Measurements from ENCODE around the gene VARS1. TPM values are rescaled to one million over a fixed set of nuclear protein-coding genes. Genes with fewer than 3 reads are reported as not detected.
A peak's percentile ranks its signal among the peaks of the same experiment; 100 is the strongest.

Gene VARS1
- total RNA-seq, 2 experiments from 2014 or later: 150 to 153 TPM

DNA sequence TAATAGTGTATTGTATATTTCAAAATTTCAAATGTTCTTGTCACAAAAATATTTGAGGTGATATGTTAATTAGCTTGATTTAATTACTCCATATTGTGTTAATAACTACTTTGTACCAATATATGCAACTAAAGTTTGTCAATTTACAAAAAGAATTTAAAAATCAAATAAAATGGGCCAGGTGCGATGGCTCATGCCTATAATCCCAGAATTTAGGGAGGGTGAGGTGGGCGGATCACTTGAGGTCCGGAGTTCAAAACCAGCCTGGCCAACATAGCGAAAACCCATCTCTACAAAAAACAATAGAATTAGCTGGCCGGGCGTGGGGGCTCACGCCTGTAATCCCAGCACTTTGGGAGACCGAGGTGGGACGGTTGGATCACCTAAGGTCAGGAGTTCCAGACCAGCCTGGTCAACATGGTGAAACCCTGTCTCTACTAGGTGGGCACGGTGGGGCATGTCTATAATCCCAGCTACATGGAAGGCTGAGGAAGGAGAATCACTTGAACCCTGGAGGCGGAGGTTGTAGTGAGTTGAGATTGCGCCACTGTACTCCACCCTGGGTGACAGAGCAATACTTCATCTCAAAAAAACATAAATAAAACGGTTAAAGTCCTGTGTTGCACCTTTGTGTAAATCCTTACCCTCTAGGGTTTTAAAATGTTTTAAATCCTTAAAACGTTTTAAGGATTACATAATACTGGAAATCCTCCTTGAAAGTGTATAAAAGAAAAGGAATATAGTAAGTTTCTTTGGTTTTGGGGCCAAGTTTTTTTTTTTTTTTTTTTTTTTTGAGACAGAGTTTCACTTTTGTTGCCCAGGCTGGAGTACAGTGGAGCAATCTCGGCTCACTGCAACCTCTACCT lies 36.0 kb upstream of the VARS1 start:
- Mint-ChIP-seq H3K27ac (peak overlapping the region; percentile 81), H3K4me1 (ENCODE audit: low read depth) (peaks cover 18% of the 10 kb centered on the region), H3K36me3 (ENCODE audit: low read depth) (peaks cover 28% of the 10 kb centered on the region), H3K27me3 (no peaks in the 10 kb centered on the region), H3K9me3 (no peaks in the 10 kb centered on the region), H3K4me3 (peak overlapping the region; percentile 84)
- CTCF ChIA-PET: interaction anchor here (0.8 to 2.0 kb wide), 12 partner anchors 9 to 178 kb away, joined by 3 to 14 read pairs (median 4); partner anchors contain the start of genes CLIC1, LSM2 and LY6G5C
- TF ChIP-seq, protein P1, sequence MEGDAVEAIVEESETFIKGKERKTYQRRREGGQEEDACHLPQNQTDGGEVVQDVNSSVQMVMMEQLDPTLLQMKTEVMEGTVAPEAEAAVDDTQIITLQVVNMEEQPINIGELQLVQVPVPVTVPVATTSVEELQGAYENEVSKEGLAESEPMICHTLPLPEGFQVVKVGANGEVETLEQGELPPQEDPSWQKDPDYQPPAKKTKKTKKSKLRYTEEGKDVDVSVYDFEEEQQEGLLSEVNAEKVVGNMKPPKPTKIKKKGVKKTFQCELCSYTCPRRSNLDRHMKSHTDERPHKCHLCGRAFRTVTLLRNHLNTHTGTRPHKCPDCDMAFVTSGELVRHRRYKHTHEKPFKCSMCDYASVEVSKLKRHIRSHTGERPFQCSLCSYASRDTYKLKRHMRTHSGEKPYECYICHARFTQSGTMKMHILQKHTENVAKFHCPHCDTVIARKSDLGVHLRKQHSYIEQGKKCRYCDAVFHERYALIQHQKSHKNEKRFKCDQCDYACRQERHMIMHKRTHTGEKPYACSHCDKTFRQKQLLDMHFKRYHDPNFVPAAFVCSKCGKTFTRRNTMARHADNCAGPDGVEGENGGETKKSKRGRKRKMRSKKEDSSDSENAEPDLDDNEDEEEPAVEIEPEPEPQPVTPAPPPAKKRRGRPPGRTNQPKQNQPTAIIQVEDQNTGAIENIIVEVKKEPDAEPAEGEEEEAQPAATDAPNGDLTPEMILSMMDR (IDR thresholded peaks at IDR 0.05): no peak
- DNase-seq (no peak), ATAC-seq (no peak)
- POLR2A ChIA-PET: interaction anchor here (0.8 to 2.5 kb wide), 9 partner anchors 8 to 173 kb away, joined by 3 to 8 read pairs (median 4); partner anchors contain the start of genes ABHD16A, CLIC1, CSNK2B and GPANK1
- intact Hi-C loops (cut with micrococcal nuclease): loop anchor here (5.0 to 10.0 kb wide), 2 partner anchors 94 to 167 kb away; partner anchors contain the start of genes C6orf47, CLIC1, CSNK2B and GPANK1

DNA sequence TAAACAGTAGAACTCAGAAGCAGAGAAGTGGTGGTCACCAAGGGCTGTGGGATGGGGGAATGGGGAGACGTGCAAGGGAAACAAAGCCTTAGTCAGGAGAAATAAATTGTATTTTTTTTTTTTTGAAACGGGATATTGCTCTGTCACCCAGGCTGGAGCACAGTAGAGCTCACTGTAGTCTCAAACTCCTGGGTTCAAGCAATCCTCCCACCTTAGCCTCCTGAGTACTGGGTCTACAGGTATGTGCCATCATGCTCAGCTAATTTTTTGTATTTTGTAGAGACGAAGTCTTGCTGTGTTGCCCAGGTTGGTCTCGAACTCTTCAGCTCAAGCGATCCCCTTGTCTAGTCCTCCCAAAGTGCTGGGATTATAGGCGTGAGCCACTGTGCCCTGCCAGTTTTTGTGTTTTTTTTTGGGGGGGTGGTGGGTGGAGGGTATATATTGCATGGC lies 35.4 kb upstream of the VARS1 start:
- H3K4me3 Mint-ChIP-seq: peak overlapping the region; percentile 84
- peak overlapping the region; percentile 81 for H3K27ac Mint-ChIP-seq
- intact Hi-C loops (cut with micrococcal nuclease): loop anchor here (5.0 to 10.0 kb wide), 2 partner anchors 94 to 166 kb away; partner anchors contain the start of genes C6orf47, CLIC1, CSNK2B and GPANK1
- H3K4me1 Mint-ChIP-seq (ENCODE audit: low read depth): peaks cover 24% of the 10 kb centered on the region
- TF ChIP-seq, protein P1 (IDR thresholded peaks at IDR 0.05): no peak
- ATAC-seq (no peak), DNase-seq (no peak)
- H3K36me3 Mint-ChIP-seq (ENCODE audit: low read depth): peaks cover 21% of the 10 kb centered on the region
- no peaks in the 10 kb centered on the region for H3K9me3 Mint-ChIP-seq
- CTCF ChIA-PET: interaction anchor here (0.8 to 2.0 kb wide), 15 partner anchors 9 to 250 kb away, joined by 3 to 14 read pairs (median 4); partner anchors contain the start of genes CLIC1, LSM2, LY6G5C and VARS1
- POLR2A ChIA-PET: interaction anchor here (0.5 to 2.5 kb wide), 11 partner anchors 9 to 288 kb away, joined by 3 to 8 read pairs (median 4); partner anchors contain the start of genes CLIC1, CSNK2B, GPANK1 and HSPA1A
- H3K27me3 Mint-ChIP-seq: no peaks in the 10 kb centered on the region

DNA sequence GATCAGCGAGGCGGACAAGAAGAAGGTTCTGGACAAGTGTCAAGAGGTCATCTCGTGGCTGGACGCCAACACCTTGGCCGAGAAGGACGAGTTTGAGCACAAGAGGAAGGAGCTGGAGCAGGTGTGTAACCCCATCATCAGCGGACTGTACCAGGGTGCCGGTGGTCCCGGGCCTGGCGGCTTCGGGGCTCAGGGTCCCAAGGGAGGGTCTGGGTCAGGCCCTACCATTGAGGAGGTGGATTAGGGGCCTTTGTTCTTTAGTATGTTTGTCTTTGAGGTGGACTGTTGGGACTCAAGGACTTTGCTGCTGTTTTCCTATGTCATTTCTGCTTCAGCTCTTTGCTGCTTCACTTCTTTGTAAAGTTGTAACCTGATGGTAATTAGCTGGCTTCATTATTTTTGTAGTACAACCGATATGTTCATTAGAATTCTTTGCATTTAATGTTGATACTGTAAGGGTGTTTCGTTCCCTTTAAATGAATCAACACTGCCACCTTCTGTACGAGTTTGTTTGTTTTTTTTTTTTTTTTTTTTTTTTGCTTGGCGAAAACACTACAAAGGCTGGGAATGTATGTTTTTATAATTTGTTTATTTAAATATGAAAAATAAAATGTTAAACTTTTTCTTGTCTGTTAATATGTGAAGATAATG lies 34.2 kb upstream of the VARS1 start:
- Mint-ChIP-seq H3K9me3 (no peaks in the 10 kb centered on the region), H3K27me3 (no peaks in the 10 kb centered on the region), H3K4me3 (peak overlapping the region; percentile 84), H3K4me1 (ENCODE audit: low read depth) (peaks cover 33% of the 10 kb centered on the region), H3K36me3 (ENCODE audit: low read depth) (peaks cover 12% of the 10 kb centered on the region), H3K27ac (peak overlapping the region; percentile 81)
- ChIA-PET CTCF (interaction anchor here (0.6 to 2.0 kb wide), 25 partner anchors 8 to 278 kb away, joined by 3 to 14 read pairs (median 4); partner anchors contain the start of genes ABHD16A, C6orf47, CLIC1 and DDAH2), POLR2A (interaction anchor here (1.0 to 2.3 kb wide), 6 partner anchors 10 to 177 kb away, joined by 3 to 7 read pairs (median 4); partner anchors contain the start of genes BAG6, CLIC1, DDAH2 and MSH5)
- DNase-seq (no peak), ATAC-seq (no peak)
- TF ChIP-seq, protein P1 (IDR thresholded peaks at IDR 0.05): peak; percentile 64
- intact Hi-C loops (cut with micrococcal nuclease): loop anchor here (5.0 to 10.0 kb wide), 3 partner anchors 92 to 265 kb away; partner anchors contain the start of genes C6orf47, CLIC1, CSNK2B and GPANK1

DNA sequence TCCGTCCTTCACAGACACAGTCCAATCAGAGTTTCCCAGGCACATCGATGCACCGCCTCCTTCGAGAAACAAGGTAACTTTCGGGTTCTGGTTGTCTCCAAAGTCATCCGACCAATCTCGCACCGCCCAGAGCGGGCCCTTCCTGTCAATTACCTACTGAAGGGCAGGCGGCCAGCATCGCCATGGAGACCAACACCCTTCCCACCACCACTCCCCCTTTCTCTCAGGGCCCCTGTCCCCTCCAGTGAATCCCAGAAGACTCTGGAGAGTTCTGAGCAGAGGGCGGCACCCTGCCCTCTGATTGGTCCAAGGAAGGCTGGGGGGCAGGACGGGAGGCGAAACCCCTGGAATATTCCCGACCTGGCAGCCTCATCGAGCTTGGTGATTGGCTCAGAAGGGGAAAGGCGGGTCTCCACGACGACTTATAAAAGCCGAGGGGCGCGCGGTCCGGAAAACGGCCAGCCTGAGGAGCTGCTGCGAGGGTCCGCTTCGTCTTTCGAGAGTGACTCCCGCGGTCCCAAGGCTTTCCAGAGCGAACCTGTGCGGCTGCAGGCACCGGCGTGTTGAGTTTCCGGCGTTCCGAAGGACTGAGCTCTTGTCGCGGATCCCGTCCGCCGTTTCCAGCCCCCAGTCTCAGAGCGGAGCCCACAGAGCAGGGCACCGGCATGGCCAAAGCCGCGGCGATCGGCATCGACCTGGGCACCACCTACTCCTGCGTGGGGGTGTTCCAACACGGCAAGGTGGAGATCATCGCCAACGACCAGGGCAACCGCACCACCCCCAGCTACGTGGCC lies 31.9 kb upstream of the VARS1 start, which contains the start of gene HSPA1B:
Gene HSPA1B (plus strand): TSS at position 453 of the 794 bp plus-strand sequence. CDS start 213 bp downstream, at position 666.
- H3K4me3 Mint-ChIP-seq: peak within 1 kb of the TSS; percentile 81
- H3K9me3 Mint-ChIP-seq: no peaks in the 10 kb centered on the region
- peak; percentile 98 for DNase-seq
- H3K4me1 Mint-ChIP-seq (ENCODE audit: low read depth): peaks cover 36% of the 10 kb centered on the region
- intact Hi-C loops (cut with micrococcal nuclease): loop anchor here (10.0 kb wide), 1 partner anchor 263 kb away; no protein-coding TSS in a partner anchor
- peak; percentile 82 for ATAC-seq
- TF ChIP-seq, protein P1 (IDR thresholded peaks at IDR 0.05): no peak
- H3K27me3 Mint-ChIP-seq: no peaks in the 10 kb centered on the region
- H3K27ac Mint-ChIP-seq: peak within 1 kb of the TSS; percentile 90
- ChIA-PET CTCF (interaction anchor here (0.6 to 1.7 kb wide), 7 partner anchors 21 to 98 kb away, joined by 3 to 6 read pairs (median 4); partner anchors contain the start of genes DDAH2, LSM2 and MSH5), POLR2A (interaction anchor here (0.8 to 3.5 kb wide), 12 partner anchors 8 to 259 kb away, joined by 3 to 15 read pairs (median 3); partner anchors contain the start of genes CSNK2B, LSM2 and VARS1)
- H3K36me3 Mint-ChIP-seq (ENCODE audit: low read depth): peaks cover 11% of the 10 kb centered on the region
